ENCODE measurements around the gene RNF26.

Gene RNF26

GRCh38 chr11:119334174-119334930 is at the start of gene RNF26:
Gene RNF26, plus strand, starts transcription at chr11:119334527. Its CDS starts 596 bp downstream, at chr11:119335123.
- DNase-seq, result peak; percentile 91

GRCh38 chr11:119285431-119285830 is 48.9 kb upstream of the RNF26 start:
- DNase-seq, result no peak

GRCh38 chr11:119288219-119288618 is 46.1 kb upstream of the RNF26 start:
- DNase-seq, result no peak

GRCh38 chr11:119290894-119291497 is 43.3 kb upstream of the RNF26 start:
- DNase-seq, result no peak

- no peak for DNase-seq
Observed at GRCh38 chr11:119293461-119293860, 40.9 kb upstream of the RNF26 start.

GRCh38 chr11:119295178-119295577 is 39.1 kb upstream of the RNF26 start:
- DNase-seq, result no peak

- no peak for DNase-seq
Observed at GRCh38 chr11:119297938-119298337, 36.4 kb upstream of the RNF26 start.

- DNase-seq, result no peak
Observed at GRCh38 chr11:119298726-119299125, 35.6 kb upstream of the RNF26 start.

GRCh38 chr11:119299416-119299815 is 34.9 kb upstream of the RNF26 start:
- no peak for DNase-seq

GRCh38 chr11:119300198-119300964 is 33.9 kb upstream of the RNF26 start:
- DNase-seq, result no peak

- DNase-seq, result no peak
Observed at GRCh38 chr11:119303227-119303718, 31.1 kb upstream of the RNF26 start.

- no peak for DNase-seq
Observed at GRCh38 chr11:119305556-119306372, 28.6 kb upstream of the RNF26 start.

- peak; percentile 36 for DNase-seq
Observed at GRCh38 chr11:119306373-119306890, 27.9 kb upstream of the RNF26 start.

- DNase-seq, result no peak
Observed at GRCh38 chr11:119307219-119307618, 27.1 kb upstream of the RNF26 start.

GRCh38 chr11:119307974-119308373 is 26.4 kb upstream of the RNF26 start:
- no peak for DNase-seq

- DNase-seq, result no peak
Observed at GRCh38 chr11:119309411-119309810, 24.9 kb upstream of the RNF26 start.

GRCh38 chr11:119309953-119310681 is 24.2 kb upstream of the RNF26 start:
- DNase-seq, result no peak

GRCh38 chr11:119310682-119311052 is 23.7 kb upstream of the RNF26 start:
- no peak for DNase-seq

GRCh38 chr11:119314726-119315125 is 19.6 kb upstream of the RNF26 start:
- no peak for DNase-seq

- peak; percentile 63 for DNase-seq
Observed at GRCh38 chr11:119315131-119316015, 19.0 kb upstream of the RNF26 start.

Data from activated CD8-positive, alpha-beta memory T cell treated with anti-CD3 and anti-CD28 coated beads, Interleukin-2, amount 50 U/mL, for 4 hours (primary cell).